A549 (cell line): ENCODE data around the gene VIPR1. TPM values are rescaled to one million over a fixed set of nuclear protein-coding genes. Genes with fewer than 3 reads are reported as not detected.

Experiments used
- ATAC-seq, 2 experiments: fragments of 200-7000 bp in 1 of 2; fragments of >200 bp in 1 of 2; cut with Nextera tagmentation in 1 of 2; cut with Tn5 transposase in 1 of 2; 3 replicates each; pipeline versions ENCODE4 v1.8.0 to v1.9.1; 2018 to 2020; ENCODE audit warnings: mild to moderate bottlenecking in 1 of 2, moderate library complexity in 1 of 2
- CTCF ChIA-PET: fragments of 300-600 bp; sonication (Branson Sonifier 250); formaldehyde crosslinking; extraction: SDS; loops from one replicate; lab custom pipeline; 2021; ENCODE audit warnings: antibody characterized with exemption, inconsistent platforms; lab: Yijun Ruan, JAX
- POLR2A ChIA-PET: fragments of 350-600 bp; formaldehyde crosslinking; extraction: SDS; loops from one replicate; lab custom pipeline; 2021; ENCODE audit warnings: antibody characterized with exemption, inconsistent platforms; lab: Yijun Ruan, JAX
- DNase-seq, 2 experiments: peaks; one replicate each; pipeline versions ENCODE4 v3.0.0 to v3.0.0-alpha.2; 2011 to 2016; ENCODE audit warnings: low read depth in 1 of 2, low spot score in 1 of 2
- FAIRE-seq: peaks from 2 replicates; lab custom pipeline; 2011; peaks lifted over from hg19 to GRCh38; lab: Jason Lieb, UNC
- H3K27ac ChIP-seq, 2 experiments: fragments of >200 bp; sonication (Bioruptor Twin); formaldehyde crosslinking; 3 replicates each; pipeline ENCODE4 v1.5.1; 2016 to 2017
- H3K4me1 ChIP-seq: fragments of >200 bp; sonication (Bioruptor Twin); formaldehyde crosslinking; 3 replicates; pipeline ENCODE4 v1.6.1; 2016
- H3K4me2 ChIP-seq: fragments of >200 bp; sonication (Bioruptor Twin); formaldehyde crosslinking; 3 replicates; pipeline ENCODE4 v1.6.1; 2016
- H3K4me3 ChIP-seq: fragments of >200 bp; sonication (Bioruptor Twin); formaldehyde crosslinking; 3 replicates; pipeline ENCODE4 v1.5.1; 2016
- H3K9me3 ChIP-seq: fragments of >200 bp; sonication (Bioruptor Twin); formaldehyde crosslinking; 3 replicates; pipeline ENCODE4 v1.6.1; 2016
- CBX8 ChIP-seq: fragments of 200-600 bp; sonication (generic); IDR thresholded peaks from 2 replicates; pipeline ENCODE4 v1.6.1; 2016
- CHD2 ChIP-seq: fragments of 150-350 bp; IDR thresholded peaks from 2 replicates; pipeline ENCODE4 v1.6.1; 2014; ENCODE audit warnings: low read length; ENCODE audit not compliant: partially characterized antibody
- EP300 ChIP-seq, 2 experiments: fragments of >200 bp; sonication (Bioruptor Twin); formaldehyde crosslinking; IDR thresholded peaks; 2 replicates in 1 of 2; 3 replicates in 1 of 2; pipeline ENCODE4 v1.6.1; 2016 to 2017
- ESRRA ChIP-seq: fragments of 150-350 bp; IDR thresholded peaks from 2 replicates; pipeline ENCODE4 v1.6.1; 2014; ENCODE audit warnings: mild to moderate bottlenecking, low read length, borderline replicate concordance
- FOSL2 ChIP-seq, 2 experiments: fragments of 450-650 bp in 1 of 2; fragments of >200 bp in 1 of 2; sonication (Bioruptor Twin) in 1 of 2; formaldehyde crosslinking; IDR thresholded peaks; 2 replicates each; pipeline versions ENCODE4 v1.5.0 to v1.6.1; 2016 to 2020; ENCODE audit warnings: mild to moderate bottlenecking in 1 of 2, moderate library complexity in 1 of 2
- HEYL ChIP-seq: fragments of 250-450 bp; sonication (Bioruptor Pico); IDR thresholded peaks from 2 replicates; pipeline ENCODE4 v1.8.0; 2021; ENCODE audit warnings: mild to moderate bottlenecking, moderate library complexity
- HOXA7 ChIP-seq: fragments of 250-450 bp; sonication (Bioruptor Pico); IDR thresholded peaks from 2 replicates; pipeline ENCODE4 v1.5.0; 2020; ENCODE audit warnings: mild to moderate bottlenecking, moderate library complexity
- JUN ChIP-seq, 2 experiments: fragments of >200 bp; sonication (Bioruptor Twin); formaldehyde crosslinking; IDR thresholded peaks; 2 replicates in 1 of 2; 3 replicates in 1 of 2; pipeline ENCODE4 v1.6.1; 2016 to 2017
- JUNB ChIP-seq: fragments of >200 bp; sonication (Bioruptor Twin); formaldehyde crosslinking; IDR thresholded peaks from 2 replicates; pipeline ENCODE4 v1.6.1; 2016
- KDM1A ChIP-seq: fragments of 200-600 bp; sonication (generic); IDR thresholded peaks from 2 replicates; pipeline ENCODE4 v1.6.1; 2016; ENCODE audit warnings: low read depth, mild to moderate bottlenecking
- MAX ChIP-seq: IDR thresholded peaks from 2 replicates; pipeline ENCODE4 v1.6.1; 2012
- MAZ ChIP-seq: fragments of 150-350 bp; IDR thresholded peaks from 2 replicates; pipeline ENCODE4 v1.6.1; 2014; ENCODE audit warnings: antibody characterized with exemption, low read depth, low read length, borderline replicate concordance
- NR3C1 ChIP-seq: fragments of >200 bp; sonication (Bioruptor Twin); formaldehyde crosslinking; IDR thresholded peaks from 3 replicates; pipeline ENCODE4 v1.6.1; 2017
- PHF8 ChIP-seq: fragments of 200-600 bp; sonication (generic); IDR thresholded peaks from 2 replicates; pipeline ENCODE4 v1.6.1; 2016; ENCODE audit warnings: low read depth, mild to moderate bottlenecking, antibody characterized with exemption, moderate library complexity, borderline replicate concordance
- POLR2A ChIP-seq: IDR thresholded peaks from 2 replicates; pipeline ENCODE4 v1.6.1; 2012; ENCODE audit warnings: mild to moderate bottlenecking, low read length
- POLR2AphosphoS2 ChIP-seq: conservative IDR thresholded peaks from 2 replicates; pipeline ENCODE4 v1.6.1; 2012; ENCODE audit warnings: low read length, improper control_type of control experiment, inconsistent platforms
- RAD21 ChIP-seq, 2 experiments: fragments of >200 bp in 1 of 2; sonication (Bioruptor Twin) in 1 of 2; formaldehyde crosslinking in 1 of 2; IDR thresholded peaks in 1 of 2; conservative IDR thresholded peaks in 1 of 2; 2 replicates in 1 of 2; 3 replicates in 1 of 2; pipeline ENCODE4 v1.6.1; 2012 to 2018; ENCODE audit warnings: inconsistent platforms in 1 of 2
- USF2 ChIP-seq: fragments of 450-650 bp; IDR thresholded peaks from 2 replicates; pipeline ENCODE4 v1.6.1; 2014; ENCODE audit warnings: antibody characterized with exemption
- ZFP36 ChIP-seq: fragments of 450-650 bp; IDR thresholded peaks from 2 replicates; pipeline ENCODE4 v1.6.1; 2014; ENCODE audit warnings: borderline replicate concordance; ENCODE audit not compliant: partially characterized antibody
- ZSCAN20 ChIP-seq: fragments of 250-450 bp; sonication (Bioruptor Pico); IDR thresholded peaks from 2 replicates; pipeline ENCODE4 v1.8.0; 2022; ENCODE audit warnings: mild to moderate bottlenecking, moderate library complexity
- WGBS: methylation state at CpG from one replicate; pipeline ENCODE4 v1.1.6; 2017; ENCODE audit errors: missing lambda C conversion rate; 5-methylcytosine and 5-hydroxymethylcytosine counted together
- polyA plus RNA-seq, 4 experiments: library from polyadenylated mRNA; depleted of rRNA in 3 of 4; stranded (reverse); fragments of >200 nt; fragmentation: RNase III in 1 of 4; extraction: RNeasy Plus Mini Kit Qiagen cat#74134 plus additional on column Dnase treatment in 1 of 4; gene quantifications; 2 replicates in 3 of 4; 3 replicates in 1 of 4; pipeline ENCODE4 v1.2.3, GENCODE V29; 2011 to 2017
- TF ChIP-seq, protein P1 (sequence below): fragments of 250-450 bp; sonication (Bioruptor Pico); IDR thresholded peaks from 2 replicates; pipeline ENCODE4 v1.5.0; 2021; ENCODE audit warnings: mild to moderate bottlenecking, moderate library complexity, borderline replicate concordance
- TF ChIP-seq, protein P2 (sequence below): fragments of 250-450 bp; sonication (Bioruptor Pico); IDR thresholded peaks from 2 replicates; pipeline ENCODE4 v1.5.0; 2020; ENCODE audit warnings: low read depth, mild to moderate bottlenecking, moderate library complexity
- TF ChIP-seq, protein P3 (sequence below): IDR thresholded peaks from 2 replicates; pipeline ENCODE4 v1.6.1; 2012; ENCODE audit warnings: low read depth, borderline replicate concordance

Gene VIPR1
- polyA plus RNA-seq, 2 of the 4 experiments (the other 2 are of a cell fraction): 0.26 to 0.80 TPM

DNA sequence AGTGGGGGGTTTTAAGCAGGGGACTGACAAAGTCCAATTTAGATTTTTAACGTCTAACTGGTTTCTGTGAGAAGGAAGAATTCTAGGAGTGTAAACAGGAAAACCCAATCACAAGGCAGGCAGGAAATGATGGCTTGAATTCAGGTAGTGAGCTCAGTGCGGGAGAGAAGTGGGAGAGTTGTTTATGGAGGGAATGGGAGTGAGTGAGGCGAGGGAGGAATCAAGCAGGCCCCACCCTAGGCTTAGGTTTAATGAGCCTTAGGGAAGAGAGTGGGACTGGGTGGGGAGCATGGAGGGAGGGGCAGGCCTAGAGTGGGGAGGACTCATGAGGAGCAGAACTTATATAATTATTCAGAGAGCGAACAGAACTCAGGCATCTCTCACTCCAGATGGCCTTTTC is 17.9 kb downstream of the VIPR1 start:
- no peaks in the 10 kb centered on the region for H3K9me3 ChIP-seq
- TF ChIP-seq, protein P1, sequence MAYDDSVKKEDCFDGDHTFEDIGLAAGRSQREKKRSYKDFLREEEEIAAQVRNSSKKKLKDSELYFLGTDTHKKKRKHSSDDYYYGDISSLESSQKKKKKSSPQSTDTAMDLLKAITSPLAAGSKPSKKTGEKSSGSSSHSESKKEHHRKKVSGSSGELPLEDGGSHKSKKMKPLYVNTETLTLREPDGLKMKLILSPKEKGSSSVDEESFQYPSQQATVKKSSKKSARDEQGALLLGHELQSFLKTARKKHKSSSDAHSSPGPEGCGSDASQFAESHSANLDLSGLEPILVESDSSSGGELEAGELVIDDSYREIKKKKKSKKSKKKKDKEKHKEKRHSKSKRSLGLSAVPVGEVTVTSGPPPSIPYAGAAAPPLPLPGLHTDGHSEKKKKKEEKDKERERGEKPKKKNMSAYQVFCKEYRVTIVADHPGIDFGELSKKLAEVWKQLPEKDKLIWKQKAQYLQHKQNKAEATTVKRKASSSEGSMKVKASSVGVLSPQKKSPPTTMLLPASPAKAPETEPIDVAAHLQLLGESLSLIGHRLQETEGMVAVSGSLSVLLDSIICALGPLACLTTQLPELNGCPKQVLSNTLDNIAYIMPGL (CRISPR knock-in tag): no peak
- TF ChIP-seq ZSCAN20 (CRISPR knock-in tag): no peak
- no peak for TF ChIP-seq CBX8
- no peak for TF ChIP-seq PHF8
- no peak for TF ChIP-seq HOXA7 (CRISPR knock-in tag)
- no peak for TF ChIP-seq FOSL2 (IDR thresholded peaks at IDR 0.05)
- no peak for TF ChIP-seq FOSL2 (CRISPR knock-in tag; IDR thresholded peaks at IDR 0.05)
- TF ChIP-seq, protein P2, sequence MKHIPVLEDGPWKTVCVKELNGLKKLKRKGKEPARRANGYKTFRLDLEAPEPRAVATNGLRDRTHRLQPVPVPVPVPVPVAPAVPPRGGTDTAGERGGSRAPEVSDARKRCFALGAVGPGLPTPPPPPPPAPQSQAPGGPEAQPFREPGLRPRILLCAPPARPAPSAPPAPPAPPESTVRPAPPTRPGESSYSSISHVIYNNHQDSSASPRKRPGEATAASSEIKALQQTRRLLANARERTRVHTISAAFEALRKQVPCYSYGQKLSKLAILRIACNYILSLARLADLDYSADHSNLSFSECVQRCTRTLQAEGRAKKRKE (CRISPR knock-in tag): no peak
- TF ChIP-seq MAX: no peak
- TF ChIP-seq MAZ: no peak
- no peak for TF ChIP-seq RAD21 (conservative IDR thresholded peaks at IDR 0.05 in 1 of 2, IDR thresholded peaks at IDR 0.05 in 1 of 2)
- TF ChIP-seq USF2: no peak
- no peak for TF ChIP-seq JUNB
- no peak for TF ChIP-seq POLR2AphosphoS2
- no peak for TF ChIP-seq POLR2A
- TF ChIP-seq CHD2: no peak
- no peak for TF ChIP-seq EP300 (IDR thresholded peaks at IDR 0.05)
- no peak for TF ChIP-seq ESRRA
- TF ChIP-seq, all 56 proteins: peak for 0
- WGBS: 60% methylated on average over 4 of the region's 4 CpGs
- no peak for ATAC-seq
- ChIA-PET POLR2A (no interaction called here), CTCF (interaction anchor here (1.5 kb wide), 1 partner anchor 13 kb away, joined by 3 read pairs; no protein-coding TSS in a partner anchor)
- DNase-seq: no peak
- FAIRE-seq: no peak
- H3K4me2 ChIP-seq: no peak overlapping the region
- no peak overlapping the region for H3K27ac ChIP-seq
- no peak overlapping the region for H3K4me3 ChIP-seq
- H3K4me1 ChIP-seq: no peaks in the 10 kb centered on the region

- no peaks in the 10 kb centered on the region for H3K9me3 ChIP-seq
- FAIRE-seq (no peak), ATAC-seq (no peak), DNase-seq (no peak)
- CTCF ChIA-PET: no interaction called here
- POLR2A ChIA-PET: no interaction called here
- no peak overlapping the region for H3K4me2 ChIP-seq
- no peaks in the 10 kb centered on the region for H3K4me1 ChIP-seq
- 100% methylated on average over 1 of the region's 4 CpGs for WGBS
- H3K27ac ChIP-seq: no peak overlapping the region
- TF ChIP-seq FOSL2 (IDR thresholded peaks at IDR 0.05): no peak
- no peak for TF ChIP-seq FOSL2 (CRISPR knock-in tag; IDR thresholded peaks at IDR 0.05)
- TF ChIP-seq CBX8: no peak
- no peak for TF ChIP-seq HEYL (CRISPR knock-in tag)
- TF ChIP-seq NR3C1: no peak
- no peak for TF ChIP-seq ZSCAN20 (CRISPR knock-in tag)
- TF ChIP-seq, protein P3, sequence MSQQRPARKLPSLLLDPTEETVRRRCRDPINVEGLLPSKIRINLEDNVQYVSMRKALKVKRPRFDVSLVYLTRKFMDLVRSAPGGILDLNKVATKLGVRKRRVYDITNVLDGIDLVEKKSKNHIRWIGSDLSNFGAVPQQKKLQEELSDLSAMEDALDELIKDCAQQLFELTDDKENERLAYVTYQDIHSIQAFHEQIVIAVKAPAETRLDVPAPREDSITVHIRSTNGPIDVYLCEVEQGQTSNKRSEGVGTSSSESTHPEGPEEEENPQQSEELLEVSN: no peak
- no peak for TF ChIP-seq JUN (IDR thresholded peaks at IDR 0.05)
- TF ChIP-seq CHD2: no peak
- TF ChIP-seq, protein P1 (CRISPR knock-in tag): no peak
- TF ChIP-seq KDM1A: no peak
- TF ChIP-seq ZFP36: no peak
- TF ChIP-seq, all 56 proteins: peak for 0
- no peak overlapping the region for H3K4me3 ChIP-seq
These were observed 18.5 kb downstream of the VIPR1 start for GRCh38 chr3:42520906-42521305.
